ENCODE data around the gene PCBP3.

Gene PCBP3

GRCh38 chr21:45761704-45762103 lies 118.2 kb downstream of the PCBP3 start:
- DNase-seq (no peak), ATAC-seq (no peak)
- Mint-ChIP-seq H3K27me3 (no peaks in the 10 kb centered on the region), H3K27ac (no peak overlapping the region), H3K9me3 (no peaks in the 10 kb centered on the region), H3K4me3 (no peak overlapping the region), H3K4me1 (peaks cover 10% of the 10 kb centered on the region)

GRCh38 chr21:45763074-45763473 lies 119.5 kb downstream of the PCBP3 start:
- Mint-ChIP-seq H3K4me3 (no peak overlapping the region), H3K27me3 (no peaks in the 10 kb centered on the region), H3K9me3 (no peaks in the 10 kb centered on the region), H3K27ac (peak overlapping the region in 1 of 2 donors; percentile 28), H3K4me1 (peaks cover 23% of the 10 kb centered on the region)
- DNase-seq, result no peak
- no peak for ATAC-seq

GRCh38 chr21:45763506-45763905 lies 120.0 kb downstream of the PCBP3 start:
- Mint-ChIP-seq H3K4me1 (peaks cover 28% of the 10 kb centered on the region), H3K27ac (peak overlapping the region in 1 of 2 donors; percentile 28), H3K27me3 (no peaks in the 10 kb centered on the region), H3K9me3 (no peaks in the 10 kb centered on the region), H3K4me3 (no peak overlapping the region)
- DNase-seq (no peak), ATAC-seq (no peak)

- DNase-seq (no peak), ATAC-seq (no peak)
- Mint-ChIP-seq H3K9me3 (no peaks in the 10 kb centered on the region), H3K27me3 (no peaks in the 10 kb centered on the region), H3K4me3 (no peak overlapping the region), H3K27ac (peak overlapping the region; percentile 48 to 66), H3K4me1 (peaks cover 41% of the 10 kb centered on the region)
These were observed 121.3 kb downstream of the PCBP3 start for GRCh38 chr21:45764792-45765191.

GRCh38 chr21:45765375-45765774 lies 121.8 kb downstream of the PCBP3 start:
- peaks cover 43% of the 10 kb centered on the region for H3K4me1 Mint-ChIP-seq
- peak overlapping the region; percentile 27 to 66 for H3K27ac Mint-ChIP-seq
- H3K27me3 Mint-ChIP-seq, result no peaks in the 10 kb centered on the region
- H3K4me3 Mint-ChIP-seq, result no peak overlapping the region
- ATAC-seq (no peak), DNase-seq (no peak)
- H3K9me3 Mint-ChIP-seq, result no peaks in the 10 kb centered on the region

- Mint-ChIP-seq H3K27ac (peak overlapping the region; percentile 77 to 97), H3K4me3 (no peak overlapping the region), H3K4me1 (peaks cover 43% of the 10 kb centered on the region), H3K9me3 (no peaks in the 10 kb centered on the region), H3K27me3 (no peaks in the 10 kb centered on the region)
- no peak for ATAC-seq
- DNase-seq, result no peak
These were observed 122.5 kb downstream of the PCBP3 start for GRCh38 chr21:45766055-45766454.

GRCh38 chr21:45766501-45766900 lies 123.0 kb downstream of the PCBP3 start:
- no peak for ATAC-seq
- H3K27ac Mint-ChIP-seq, result peak overlapping the region; percentile 91 to 97
- no peak for DNase-seq
- no peaks in the 10 kb centered on the region for H3K9me3 Mint-ChIP-seq
- no peak overlapping the region for H3K4me3 Mint-ChIP-seq
- H3K27me3 Mint-ChIP-seq, result no peaks in the 10 kb centered on the region
- peaks cover 43% of the 10 kb centered on the region for H3K4me1 Mint-ChIP-seq

- H3K27ac Mint-ChIP-seq, result peak overlapping the region; percentile 91 to 97
- no peaks in the 10 kb centered on the region for H3K27me3 Mint-ChIP-seq
- peak overlapping the region; percentile 40 to 74 for H3K4me3 Mint-ChIP-seq
- peak; percentile 16 to 33 for DNase-seq
- ATAC-seq, result peak; percentile 83
- H3K4me1 Mint-ChIP-seq, result peaks cover 43% of the 10 kb centered on the region
- no peaks in the 10 kb centered on the region for H3K9me3 Mint-ChIP-seq
These were observed 123.8 kb downstream of the PCBP3 start for GRCh38 chr21:45767071-45768006.

- Mint-ChIP-seq H3K9me3 (no peaks in the 10 kb centered on the region), H3K4me3 (peak overlapping the region; percentile 40 to 74), H3K27ac (peak overlapping the region; percentile 91 to 97), H3K4me1 (peaks cover 43% of the 10 kb centered on the region), H3K27me3 (no peaks in the 10 kb centered on the region)
- ATAC-seq, result peak; percentile 64
- peak; percentile 16 to 38 for DNase-seq
These were observed 124.7 kb downstream of the PCBP3 start for GRCh38 chr21:45768011-45768739.

GRCh38 chr21:45768740-45769048 lies 125.2 kb downstream of the PCBP3 start:
- Mint-ChIP-seq H3K27me3 (no peaks in the 10 kb centered on the region), H3K9me3 (no peaks in the 10 kb centered on the region), H3K4me3 (peak overlapping the region; percentile 59 to 74), H3K4me1 (peaks cover 43% of the 10 kb centered on the region), H3K27ac (peak overlapping the region in 1 of 2 donors; percentile 91)
- ATAC-seq, result no peak
- DNase-seq, result peak in 1 of 2 donors; percentile 24

- no peak for DNase-seq
- H3K4me1 Mint-ChIP-seq, result peaks cover 43% of the 10 kb centered on the region
- peak overlapping the region; percentile 88 to 91 for H3K27ac Mint-ChIP-seq
- H3K4me3 Mint-ChIP-seq, result peak overlapping the region; percentile 59 to 74
- no peak for ATAC-seq
- no peaks in the 10 kb centered on the region for H3K27me3 Mint-ChIP-seq
- no peaks in the 10 kb centered on the region for H3K9me3 Mint-ChIP-seq
These were observed 125.8 kb downstream of the PCBP3 start for GRCh38 chr21:45769294-45769693.

- H3K4me1 Mint-ChIP-seq, result peaks cover 43% of the 10 kb centered on the region
These were observed 126.4 kb downstream of the PCBP3 start for GRCh38 chr21:45769896-45770295.

GRCh38 chr21:45772180-45772579 lies 128.7 kb downstream of the PCBP3 start:
- H3K4me1 Mint-ChIP-seq, result peaks cover 29% of the 10 kb centered on the region
- ATAC-seq (no peak), DNase-seq (no peak)
- H3K9me3 Mint-ChIP-seq, result peaks cover 5 to 8% of the 10 kb centered on the region in 2 donors
- no peak overlapping the region for H3K27ac Mint-ChIP-seq
- no peak overlapping the region for H3K4me3 Mint-ChIP-seq
- peaks cover 8% of the 10 kb centered on the region for H3K27me3 Mint-ChIP-seq

More at GRCh38 chr21:45769896-45770295, 126.4 kb downstream of the PCBP3 start:
- DNase-seq, result no peak
- H3K27ac Mint-ChIP-seq, result peak overlapping the region in 1 of 2 donors; percentile 22
- H3K27me3 Mint-ChIP-seq, result no peaks in the 10 kb centered on the region
- peak overlapping the region in 1 of 2 donors; percentile 59 for H3K4me3 Mint-ChIP-seq
- H3K9me3 Mint-ChIP-seq, result no peaks in the 10 kb centered on the region
- no peak for ATAC-seq

GRCh38 chr21:45774291-45774690 lies 130.8 kb downstream of the PCBP3 start:
- H3K4me3 Mint-ChIP-seq, result no peak overlapping the region
- DNase-seq (no peak), ATAC-seq (no peak)
- H3K9me3 Mint-ChIP-seq, result peaks cover 7 to 18% of the 10 kb centered on the region in 2 donors
- peaks cover 8% of the 10 kb centered on the region for H3K4me1 Mint-ChIP-seq
- peaks cover 15% of the 10 kb centered on the region for H3K27me3 Mint-ChIP-seq
- H3K27ac Mint-ChIP-seq, result no peak overlapping the region

- no peaks in the 10 kb centered on the region for H3K4me1 Mint-ChIP-seq
- H3K27ac Mint-ChIP-seq, result no peak overlapping the region
- ATAC-seq (no peak), DNase-seq (no peak)
- H3K4me3 Mint-ChIP-seq, result no peak overlapping the region
- H3K9me3 Mint-ChIP-seq, result peaks cover 7 to 18% of the 10 kb centered on the region in 2 donors
- peaks cover 15% of the 10 kb centered on the region for H3K27me3 Mint-ChIP-seq
These were observed 133.4 kb downstream of the PCBP3 start for GRCh38 chr21:45776971-45777370.

GRCh38 chr21:45778686-45779085 lies 135.2 kb downstream of the PCBP3 start:
- Mint-ChIP-seq H3K4me3 (no peak overlapping the region), H3K9me3 (peaks cover 7 to 18% of the 10 kb centered on the region in 2 donors), H3K27me3 (peaks cover 15% of the 10 kb centered on the region), H3K4me1 (no peaks in the 10 kb centered on the region), H3K27ac (no peak overlapping the region)
- ATAC-seq, result no peak
- no peak for DNase-seq

Measured in stimulated activated naive CD8-positive, alpha-beta T cell treated with anti-CD3 and anti-CD28 coated beads, Interleukin-15, amount 100 ng/mL, for 72 hours (primary cell).